Stimulated activated naive CD8-positive, alpha-beta T cell treated with anti-CD3 and anti-CD28 coated beads, Interleukin-15, Interleukin-2, amounts not matched to agents 100 ng/mL and 50 ng/mL, for 24 hours (primary cell): ENCODE data around the gene METAP1D.
A peak's percentile ranks its signal among the peaks of the same experiment; 100 is the strongest.
"Not testable (repeated sequence)": the region's sequence is repeated elsewhere in the genome, so short reads cannot be mapped to it uniquely, and the experiment has no call there.

ENCODE experiments used
- H3K27ac Mint-ChIP-seq: one replicate; pipeline ENCODE4 v1.8.0; 2021; ENCODE audit warnings: mild to moderate bottlenecking, mixed read lengths
- H3K27me3 Mint-ChIP-seq: one replicate; pipeline ENCODE4 v1.8.0; 2021; ENCODE audit warnings: mixed read lengths
- H3K36me3 Mint-ChIP-seq: one replicate; pipeline ENCODE4 v1.8.0; 2021; ENCODE audit warnings: low read depth, mixed read lengths
- H3K4me1 Mint-ChIP-seq: one replicate; pipeline ENCODE4 v1.8.0; 2021; ENCODE audit warnings: low read depth, mixed read lengths
- H3K4me3 Mint-ChIP-seq: one replicate; pipeline ENCODE4 v1.8.0; 2021; ENCODE audit warnings: mild to moderate bottlenecking, mixed read lengths
- H3K9me3 Mint-ChIP-seq: one replicate; pipeline ENCODE4 v1.8.0; 2021; ENCODE audit warnings: mixed read lengths

Gene METAP1D

DNA sequence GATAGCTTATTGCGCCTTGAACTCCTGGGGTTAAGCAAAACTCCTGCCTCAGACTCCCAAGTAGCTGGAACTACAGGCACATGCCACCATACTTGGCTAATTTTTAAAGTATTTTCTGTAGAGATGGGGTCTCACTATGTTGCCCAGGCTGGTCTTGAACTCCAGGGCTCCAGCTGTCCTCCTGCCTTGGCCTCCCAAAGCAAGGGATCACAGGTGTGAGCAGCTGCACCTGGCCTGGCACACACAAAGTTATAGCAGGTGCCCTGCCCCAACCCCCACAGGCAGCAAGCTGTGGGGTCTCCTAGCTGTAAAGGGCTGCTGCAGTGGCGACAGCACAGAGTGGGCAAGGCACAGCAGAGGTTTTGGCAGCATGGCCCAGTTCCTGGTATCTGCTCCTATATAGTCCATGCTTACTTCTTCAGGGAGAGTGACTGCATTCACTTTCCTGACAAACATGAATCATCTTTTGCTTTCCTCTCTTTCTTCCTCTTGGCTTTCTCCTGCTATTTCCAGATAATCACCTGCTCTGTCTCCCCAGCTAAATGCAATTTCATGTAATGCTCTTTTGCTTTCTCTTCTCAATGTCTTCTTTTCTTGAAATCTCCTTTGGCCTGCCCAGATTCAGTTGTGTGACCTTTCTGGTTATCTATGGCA lies 27.3 kb upstream of the METAP1D start:
- Mint-ChIP-seq H3K36me3 (peaks cover 61% of the 10 kb centered on the region), H3K4me1 (no peaks in the 10 kb centered on the region), H3K9me3 (no peaks in the 10 kb centered on the region), H3K27me3 (no peaks in the 10 kb centered on the region), H3K27ac (no peak overlapping the region), H3K4me3 (no peak overlapping the region)

- Mint-ChIP-seq H3K9me3 (no peaks in the 10 kb centered on the region), H3K4me1 (no peaks in the 10 kb centered on the region), H3K36me3 (peaks cover 75% of the 10 kb centered on the region), H3K4me3 (no peak overlapping the region), H3K27me3 (no peaks in the 10 kb centered on the region), H3K27ac (no peak overlapping the region)
These were observed 20.6 kb upstream of the METAP1D start for GRCh38 chr2:171979103-171979502.

DNA sequence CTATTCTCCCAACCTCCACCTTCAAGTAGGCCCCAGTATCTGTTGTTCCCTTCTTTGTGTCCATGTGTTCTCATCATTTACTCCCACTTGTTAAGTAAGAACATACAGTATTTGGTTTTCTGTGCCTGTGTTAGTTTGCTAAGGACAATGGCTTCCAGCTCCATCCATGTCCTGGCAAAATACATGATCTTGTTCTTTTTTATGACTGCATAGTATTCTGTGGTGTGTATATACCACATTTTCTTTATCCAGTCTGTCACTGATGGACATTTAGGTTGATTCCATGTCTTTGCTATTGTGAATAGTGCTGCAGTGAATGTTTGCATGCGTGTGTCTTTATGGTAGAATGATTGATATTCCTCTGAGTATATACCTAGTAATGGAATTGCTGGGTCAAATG lies 15.8 kb upstream of the METAP1D start:
- not testable (repeated sequence) for H3K4me1 Mint-ChIP-seq, H3K4me3 Mint-ChIP-seq, H3K9me3 Mint-ChIP-seq, H3K27ac Mint-ChIP-seq, H3K27me3 Mint-ChIP-seq
- H3K36me3 Mint-ChIP-seq: peaks cover 39% of the 10 kb centered on the region

DNA sequence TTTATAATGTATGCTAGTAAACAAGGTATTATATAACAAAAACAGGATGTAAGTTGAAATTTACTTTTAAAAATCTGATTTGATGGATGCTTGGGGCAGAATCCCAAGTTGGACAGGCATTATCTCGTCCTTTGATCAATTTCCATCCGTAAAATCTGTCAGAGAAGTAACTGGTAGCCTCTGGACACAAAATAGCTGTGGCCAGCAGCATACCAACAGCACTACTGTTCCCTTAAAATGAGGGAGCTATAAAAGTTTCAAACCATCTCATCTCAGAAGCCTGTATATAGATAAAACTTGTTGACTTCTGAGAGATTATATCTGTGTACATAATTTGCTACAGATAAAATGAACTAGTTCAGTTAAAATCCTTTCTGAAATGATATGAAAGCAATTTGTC lies 14.7 kb upstream of the METAP1D start:
- Mint-ChIP-seq H3K4me3 (no peak overlapping the region), H3K36me3 (peaks cover 27% of the 10 kb centered on the region), H3K27me3 (no peaks in the 10 kb centered on the region), H3K27ac (no peak overlapping the region), H3K4me1 (no peaks in the 10 kb centered on the region), H3K9me3 (no peaks in the 10 kb centered on the region)

DNA sequence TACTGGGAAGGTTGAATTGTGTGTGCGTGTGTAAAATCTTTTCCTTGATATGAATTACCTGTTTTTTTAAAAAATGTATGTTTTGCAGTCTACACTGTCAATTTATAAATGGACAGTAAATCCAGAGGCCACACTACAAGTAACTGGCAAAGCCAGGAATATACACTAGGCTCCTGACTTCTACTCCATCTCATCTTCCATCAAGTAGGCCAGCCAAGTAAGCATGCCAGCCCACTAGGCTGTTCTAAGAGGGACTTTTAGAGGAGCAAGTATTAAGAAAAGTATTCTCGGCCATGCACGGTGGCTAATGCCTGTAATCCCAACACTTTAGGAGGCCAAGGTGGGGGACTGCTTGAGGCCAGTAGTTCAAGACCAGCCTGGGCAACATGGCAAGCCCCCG lies 13.0 kb upstream of the METAP1D start:
- H3K9me3 Mint-ChIP-seq: no peaks in the 10 kb centered on the region
- H3K27me3 Mint-ChIP-seq: no peaks in the 10 kb centered on the region

GRCh38 chr2:171991027-171991426 lies 8.7 kb upstream of the METAP1D start:
- peaks cover 6% of the 10 kb centered on the region for H3K27me3 Mint-ChIP-seq
- no peaks in the 10 kb centered on the region for H3K9me3 Mint-ChIP-seq
- H3K36me3 Mint-ChIP-seq: no peaks in the 10 kb centered on the region
- no peak overlapping the region for H3K4me3 Mint-ChIP-seq
- no peak overlapping the region for H3K27ac Mint-ChIP-seq
- H3K4me1 Mint-ChIP-seq: no peaks in the 10 kb centered on the region

More for the DNA sequence above, 13.0 kb upstream of the METAP1D start:
- Mint-ChIP-seq H3K4me3 (no peak overlapping the region), H3K36me3 (peaks cover 21% of the 10 kb centered on the region), H3K4me1 (no peaks in the 10 kb centered on the region), H3K27ac (no peak overlapping the region)

DNA sequence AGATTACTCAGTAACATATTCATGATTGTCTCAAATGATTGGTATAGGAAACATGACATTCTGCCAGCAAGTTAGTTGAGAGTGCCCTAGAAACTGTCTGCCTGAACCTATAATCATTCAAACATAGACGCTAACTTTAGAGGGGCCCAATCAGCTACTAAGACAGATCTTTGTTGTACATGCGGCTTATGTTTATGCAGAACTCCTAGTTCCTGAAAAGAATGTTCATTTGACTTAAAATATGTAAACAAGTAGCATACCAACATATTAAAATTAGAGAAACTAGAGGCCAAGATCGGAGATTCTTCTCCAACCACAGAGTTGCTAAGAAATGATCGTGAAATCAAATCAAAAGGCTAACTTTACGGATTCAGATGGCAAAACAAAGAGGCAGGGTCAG lies 4.2 kb upstream of the METAP1D start:
- H3K4me1 Mint-ChIP-seq: peaks cover 24% of the 10 kb centered on the region
- no peaks in the 10 kb centered on the region for H3K36me3 Mint-ChIP-seq
- H3K4me3 Mint-ChIP-seq: no peak overlapping the region
- H3K9me3 Mint-ChIP-seq: no peaks in the 10 kb centered on the region
- peaks cover 11% of the 10 kb centered on the region for H3K27me3 Mint-ChIP-seq
- H3K27ac Mint-ChIP-seq: no peak overlapping the region

GRCh38 chr2:171996021-171996420 lies 3.7 kb upstream of the METAP1D start:
- Mint-ChIP-seq H3K4me1 (peaks cover 29% of the 10 kb centered on the region), H3K9me3 (no peaks in the 10 kb centered on the region), H3K4me3 (no peak overlapping the region), H3K27ac (no peak overlapping the region), H3K36me3 (no peaks in the 10 kb centered on the region), H3K27me3 (peaks cover 11% of the 10 kb centered on the region)

DNA sequence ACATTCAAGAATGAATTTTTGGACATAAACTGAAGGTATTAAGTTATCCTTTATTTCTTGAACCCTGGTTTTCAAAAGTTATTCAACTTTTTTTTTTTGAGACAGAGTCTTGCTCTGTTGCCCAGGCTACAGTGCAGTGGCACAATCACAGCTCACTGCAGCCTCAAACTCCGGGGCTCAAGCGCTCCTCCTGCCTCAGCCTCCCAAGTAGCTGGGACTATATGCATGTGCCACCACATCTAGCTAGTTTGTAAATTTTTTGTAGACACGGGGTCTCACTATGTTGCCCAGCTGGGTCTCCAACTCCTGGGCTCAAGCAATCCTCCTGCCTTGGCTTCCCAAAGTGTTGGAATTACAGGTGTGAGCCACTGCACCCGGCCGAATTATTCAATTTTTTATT lies 2.7 kb upstream of the METAP1D start:
- not testable (repeated sequence) for H3K36me3 Mint-ChIP-seq, H3K27ac Mint-ChIP-seq, H3K4me3 Mint-ChIP-seq, H3K9me3 Mint-ChIP-seq
- Mint-ChIP-seq H3K4me1 (peaks cover 31% of the 10 kb centered on the region), H3K27me3 (peaks cover 11% of the 10 kb centered on the region)

- peak overlapping the region; percentile 84 for H3K27ac Mint-ChIP-seq
- peaks cover 35% of the 10 kb centered on the region for H3K4me1 Mint-ChIP-seq
- H3K4me3 Mint-ChIP-seq: peak overlapping the region; percentile 92
- no peaks in the 10 kb centered on the region for H3K9me3 Mint-ChIP-seq
- peaks cover 11% of the 10 kb centered on the region for H3K27me3 Mint-ChIP-seq
- peaks cover 4% of the 10 kb centered on the region for H3K36me3 Mint-ChIP-seq
These were observed 592 bp upstream of the METAP1D start for GRCh38 chr2:171999161-171999560.

DNA sequence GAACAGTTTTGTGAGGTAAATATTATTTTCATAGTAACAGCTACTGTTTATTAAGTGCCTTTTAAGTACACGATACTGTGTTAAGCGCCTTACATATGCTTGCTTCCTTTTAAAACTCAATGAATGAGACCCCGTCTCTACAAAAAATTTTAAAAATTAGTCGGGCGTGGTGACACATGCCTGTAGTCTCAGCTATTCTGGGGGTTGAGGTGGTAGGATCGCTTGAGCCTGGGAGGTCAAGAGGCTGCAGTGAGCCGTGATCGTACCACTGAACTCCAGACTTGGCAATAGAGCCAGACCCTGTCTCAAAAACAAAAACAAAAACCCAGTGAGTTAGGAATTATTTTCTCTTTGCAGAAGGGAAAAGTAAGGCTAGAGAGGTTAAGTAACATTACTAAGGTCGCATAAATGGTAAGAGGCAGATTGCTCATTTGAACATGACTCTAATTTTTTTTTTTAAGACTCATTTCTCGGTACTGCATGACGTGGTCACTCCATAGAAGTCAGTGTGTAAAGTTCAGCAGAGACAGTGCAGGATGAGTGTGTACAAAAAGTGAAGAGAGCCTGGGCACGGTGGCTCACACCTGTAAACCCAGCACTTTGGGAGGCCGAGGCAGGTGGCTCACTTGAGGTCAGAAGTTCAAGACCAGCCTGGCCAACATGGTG lies 1.1 kb downstream of the METAP1D start:
- peak overlapping the region; percentile 98 for H3K27ac Mint-ChIP-seq
- H3K27me3 Mint-ChIP-seq: peaks cover 6% of the 10 kb centered on the region
- no peaks in the 10 kb centered on the region for H3K9me3 Mint-ChIP-seq
- H3K4me1 Mint-ChIP-seq: peaks cover 35% of the 10 kb centered on the region
- peaks cover 4% of the 10 kb centered on the region for H3K36me3 Mint-ChIP-seq
- peak overlapping the region; percentile 92 for H3K4me3 Mint-ChIP-seq

GRCh38 chr2:172007372-172007771 lies 7.6 kb downstream of the METAP1D start:
- Mint-ChIP-seq H3K4me3 (no peak overlapping the region), H3K36me3 (peaks cover 21% of the 10 kb centered on the region), H3K27ac (peak overlapping the region; percentile 48), H3K4me1 (peaks cover 19% of the 10 kb centered on the region), H3K9me3 (no peaks in the 10 kb centered on the region), H3K27me3 (no peaks in the 10 kb centered on the region)

- H3K9me3 Mint-ChIP-seq: no peaks in the 10 kb centered on the region
- H3K27ac Mint-ChIP-seq: no peak overlapping the region
- peaks cover 24% of the 10 kb centered on the region for H3K4me1 Mint-ChIP-seq
- H3K4me3 Mint-ChIP-seq: no peak overlapping the region
- H3K27me3 Mint-ChIP-seq: no peaks in the 10 kb centered on the region
- H3K36me3 Mint-ChIP-seq: peaks cover 21% of the 10 kb centered on the region
These were observed 10.1 kb downstream of the METAP1D start for GRCh38 chr2:172009823-172010222.

GRCh38 chr2:172011812-172012575 lies 12.2 kb downstream of the METAP1D start:
- peaks cover 24% of the 10 kb centered on the region for H3K4me1 Mint-ChIP-seq
- H3K9me3 Mint-ChIP-seq: no peaks in the 10 kb centered on the region
- H3K27me3 Mint-ChIP-seq: no peaks in the 10 kb centered on the region
- H3K36me3 Mint-ChIP-seq: peaks cover 14% of the 10 kb centered on the region
- no peak overlapping the region for H3K27ac Mint-ChIP-seq
- peak overlapping the region; percentile 6 for H3K4me3 Mint-ChIP-seq

- Mint-ChIP-seq H3K27ac (no peak overlapping the region), H3K36me3 (peaks cover 8% of the 10 kb centered on the region), H3K9me3 (no peaks in the 10 kb centered on the region), H3K4me1 (peaks cover 24% of the 10 kb centered on the region), H3K4me3 (no peak overlapping the region), H3K27me3 (no peaks in the 10 kb centered on the region)
These were observed 13.1 kb downstream of the METAP1D start for GRCh38 chr2:172012677-172013391.
